HepG2 (cell line): ENCODE measurements around the gene PCDHGC5. TPM values are rescaled to one million over a fixed set of nuclear protein-coding genes. Genes with fewer than 3 reads are reported as not detected.

Source experiments
- ATAC-seq: fragments of 200-7000 bp; cut with Tn5 transposase; 3 replicates; pipeline ENCODE4 v1.9.1; 2020; ENCODE audit warnings: mild to moderate bottlenecking, moderate library complexity
- BruUV-seq: library from RNA; stranded (reverse); fragments of 400-500 nt; replicated peaks from 2 replicates; lab custom pipeline; 2021; lab: Mats Ljungman, UMichigan
- CTCF ChIA-PET: fragments of 300-600 bp; formaldehyde crosslinking; extraction: SDS; loops from one replicate; lab custom pipeline; 2021; ENCODE audit warnings: low total read pairs, inconsistent platforms, low intra/inter-chr PET ratio; lab: Yijun Ruan, JAX
- POLR2A ChIA-PET: fragments of 350-600 bp; sonication (Branson Sonifier 250); formaldehyde crosslinking; loops from one replicate; lab custom pipeline; 2020; ENCODE audit warnings: antibody characterized with exemption, inconsistent platforms; lab: Yijun Ruan, JAX
- DNase-seq: peaks from one replicate; pipeline ENCODE4 v3.0.0-alpha.2; 2015; ENCODE audit warnings: low spot score
- FAIRE-seq: peaks from 3 replicates; lab custom pipeline; 2011; peaks lifted over from hg19 to GRCh38; lab: Jason Lieb, UNC
- H2AFZ ChIP-seq: one replicate; pipeline ENCODE4 v1.6.1; 2011; ENCODE audit warnings: low read length, inconsistent platforms
- H3K27ac ChIP-seq: fragments of 300-600 bp; 3 replicates; pipeline ENCODE4 v1.8.0; 2011; ENCODE audit warnings: mixed run types, mild to moderate bottlenecking, mixed read lengths, low read length, inconsistent platforms; ENCODE audit not compliant: insufficient read depth; ENCODE audit errors: extremely low read length
- H3K27me3 ChIP-seq, 2 experiments: fragments of 200-600 bp in 1 of 2; 2 replicates in 1 of 2; 3 replicates in 1 of 2; pipeline versions ENCODE4 v1.6.0 to v1.8.0; 2011; ENCODE audit warnings: low read length in 2 of 2, mild to moderate bottlenecking in 2 of 2, moderate library complexity in 2 of 2, inconsistent platforms in 1 of 2; ENCODE audit not compliant: insufficient read depth in 2 of 2, control insufficient read depth in 1 of 2
- H3K36me3 ChIP-seq, 2 experiments: fragments of 200-600 bp in 1 of 2; replicated peaks in 1 of 2; 2 replicates in 1 of 2; 3 replicates in 1 of 2; pipeline versions ENCODE4 v1.5.1 to v1.8.0; 2011; ENCODE audit warnings: low read length in 2 of 2, inconsistent platforms in 1 of 2; ENCODE audit not compliant: insufficient read depth in 2 of 2, control insufficient read depth in 1 of 2
- H3K4me1 ChIP-seq: 2 replicates; pipeline ENCODE4 v1.5.1; 2012; ENCODE audit warnings: low read length, inconsistent platforms; ENCODE audit not compliant: insufficient read depth
- H3K4me2 ChIP-seq: 2 replicates; pipeline ENCODE4 v1.6.0; 2011; ENCODE audit warnings: low read depth, low read length, inconsistent platforms
- H3K4me3 ChIP-seq, 3 experiments: fragments of 200-600 bp in 1 of 3; sonication (generic), shearing (Covaris generic) in 1 of 3; replicated peaks in 1 of 3; 2 replicates each; pipeline ENCODE4 v1.5.1; 2011 to 2016; ENCODE audit warnings: low read length in 3 of 3, inconsistent platforms in 2 of 3, low read depth in 2 of 3, mild to moderate bottlenecking in 2 of 3, control low read depth in 1 of 3, mixed read lengths in 1 of 3; ENCODE audit not compliant: insufficient read depth in 1 of 3
- H3K79me2 ChIP-seq: one replicate; pipeline ENCODE4 v1.6.1; 2011; ENCODE audit warnings: low read length, inconsistent platforms; ENCODE audit not compliant: insufficient read depth
- H3K9ac ChIP-seq: 2 replicates; pipeline ENCODE4 v1.6.0; 2011; ENCODE audit warnings: mild to moderate bottlenecking, low read depth, low read length, inconsistent platforms; ENCODE audit not compliant: insufficient read depth
- H3K9me3 ChIP-seq: 2 replicates; pipeline ENCODE4 v1.5.1; 2012; ENCODE audit warnings: mild to moderate bottlenecking, low read length
- H4K20me1 ChIP-seq: 2 replicates; pipeline ENCODE4 v1.6.0; 2011; ENCODE audit warnings: inconsistent platforms, mild to moderate bottlenecking, low read length, moderate library complexity; ENCODE audit not compliant: insufficient read depth
- CREB3 ChIP-seq: sonication (generic); formaldehyde crosslinking; IDR thresholded peaks from 2 replicates; pipeline ENCODE4 v1.5.0; 2020; ENCODE audit warnings: missing genetic modification reagents
- FOXM1 ChIP-seq: sonication (generic); formaldehyde crosslinking; IDR thresholded peaks from 2 replicates; pipeline ENCODE4 v1.5.0; 2020; ENCODE audit warnings: missing genetic modification reagents
- MEF2D ChIP-seq: sonication (generic); formaldehyde crosslinking; IDR thresholded peaks from 2 replicates; pipeline ENCODE4 v1.5.1; 2020; ENCODE audit warnings: mild to moderate bottlenecking, missing genetic modification reagents
- NFE2L1 ChIP-seq: sonication (generic); formaldehyde crosslinking; IDR thresholded peaks from 2 replicates; pipeline ENCODE4 v1.4.0; 2020; ENCODE audit warnings: missing genetic modification reagents, mild to moderate bottlenecking, borderline replicate concordance
- NR3C1 ChIP-seq: sonication (generic); formaldehyde crosslinking; IDR thresholded peaks from 2 replicates; pipeline ENCODE4 v1.4.0; 2020; ENCODE audit warnings: missing genetic modification reagents
- TAF15 ChIP-seq: fragments of 200-400 bp; formaldehyde crosslinking; IDR thresholded peaks from one replicate; pipeline ENCODE4 v1.6.1; 2018; ENCODE audit warnings: mild to moderate bottlenecking, low read depth, low read length; ENCODE audit not compliant: poor library complexity, severe bottlenecking
- ZNF10 ChIP-seq: sonication (generic); formaldehyde crosslinking; IDR thresholded peaks from 2 replicates; pipeline ENCODE4 v1.4.0; 2020; ENCODE audit warnings: mild to moderate bottlenecking, low read depth, missing genetic modification reagents, borderline replicate concordance
- ZNF318 ChIP-seq: sonication (generic); formaldehyde crosslinking; IDR thresholded peaks from 2 replicates; pipeline ENCODE4 v1.4.0; 2020; ENCODE audit warnings: mild to moderate bottlenecking, missing genetic modification reagents
- ZNF549 ChIP-seq: sonication (generic); formaldehyde crosslinking; IDR thresholded peaks from 2 replicates; pipeline ENCODE4 v1.5.0; 2020; ENCODE audit warnings: missing genetic modification reagents
- ZNF672 ChIP-seq: sonication (generic); formaldehyde crosslinking; IDR thresholded peaks from 2 replicates; pipeline ENCODE4 v1.8.1; 2022; ENCODE audit warnings: missing genetic modification reagents
- ZNF746 ChIP-seq: sonication (generic); formaldehyde crosslinking; IDR thresholded peaks from 2 replicates; pipeline ENCODE4 v1.8.0; 2022; ENCODE audit warnings: mild to moderate bottlenecking, missing genetic modification reagents
- WGBS: methylation state at CpG from one replicate; pipeline ENCODE4 v1.1.6; 2017; ENCODE audit warnings: low lambda C conversion rate; 5-methylcytosine and 5-hydroxymethylcytosine counted together
- in situ Hi-C: cut with HindIII; loops from 2 replicates; pipeline ENCODE4 v1.10.0; 2017; ENCODE audit warnings: low pct_unique_long_range_greater_than_20kb; ENCODE audit not compliant: extremely low pct_ligation_motif_present
- intact Hi-C: fragments of 100-400 bp; cut with micrococcal nuclease; formaldehyde crosslinking; loops from one replicate; pipeline ENCODE4 v1.10.0; 2022; ENCODE audit not compliant: unreplicated experiment
- polyA plus RNA-seq, 8 experiments: library from polyadenylated mRNA; depleted of rRNA in 3 of 8; stranded (reverse) in 7 of 8; unstranded in 1 of 8; fragments of >200 nt; fragmentation: Illumina TruSeq in 4 of 8; extraction: Trizol in 4 of 8; gene quantifications; 2 replicates each; pipeline versions ENCODE4 v1.2.1 to v1.2.3, GENCODE V29; 2011 to 2016; ENCODE audit warnings: low read depth in 4 of 8, missing spikeins in 1 of 8, mixed read lengths in 1 of 8; ENCODE audit not compliant: insufficient read depth in 1 of 8
- total RNA-seq, 5 experiments: library from RNA; depleted of rRNA; stranded (reverse); fragments of >200 nt; fragmentation: Illumina TruSeq; extraction: Trizol; gene quantifications; 2 replicates each; pipeline ENCODE4 v1.2.3, GENCODE V29; 2016; ENCODE audit warnings: low read depth in 1 of 5
- TF ChIP-seq, protein P1 (sequence below): sonication (generic); formaldehyde crosslinking; IDR thresholded peaks from 2 replicates; pipeline ENCODE4 v1.5.0; 2020; ENCODE audit warnings: mild to moderate bottlenecking, missing genetic modification reagents
- TF ChIP-seq, protein P2 (sequence below): sonication (generic); formaldehyde crosslinking; IDR thresholded peaks from 2 replicates; pipeline ENCODE4 v1.4.0; 2020; ENCODE audit warnings: mild to moderate bottlenecking, low read depth, missing genetic modification reagents

The PCDHGC5 gene
- total and polyA plus RNA-seq, 2 of the 13 experiments (the other 11 are each of a cell fraction or from before 2014, with no cell fraction given) = 0.03 TPM; not detected in 1

- FAIRE-seq (no peak), ATAC-seq (no peak), DNase-seq (no peak)
- Histone ChIP-seq H3K4me3 (no peak overlapping the region), H3K36me3 (peaks cover 19 to 72% of the 10 kb centered on the region in 2 experiments), H3K4me2 (no peak overlapping the region), H3K27ac (no peak overlapping the region), H3K27me3 (no peaks in the 10 kb centered on the region), H4K20me1 (no peaks in the 10 kb centered on the region), H3K9me3 (no peaks in the 10 kb centered on the region), H3K4me1 (peaks cover 10% of the 10 kb centered on the region; the same call in 1 of the 2 replicates), H2AFZ (no peak overlapping the region), H3K9ac (no peak overlapping the region), H3K79me2 (no peaks in the 10 kb centered on the region)
- in situ Hi-C loops = no loop called here
- BruUV-seq = no TSS peak
- WGBS = over 99% methylated on average over 8 of the region's 8 CpGs
- intact Hi-C loops = no loop called here
- ChIA-PET CTCF (no interaction called here), POLR2A (no interaction called here)
- no peak for TF ChIP-seq ZNF672
- TF ChIP-seq, protein P1, sequence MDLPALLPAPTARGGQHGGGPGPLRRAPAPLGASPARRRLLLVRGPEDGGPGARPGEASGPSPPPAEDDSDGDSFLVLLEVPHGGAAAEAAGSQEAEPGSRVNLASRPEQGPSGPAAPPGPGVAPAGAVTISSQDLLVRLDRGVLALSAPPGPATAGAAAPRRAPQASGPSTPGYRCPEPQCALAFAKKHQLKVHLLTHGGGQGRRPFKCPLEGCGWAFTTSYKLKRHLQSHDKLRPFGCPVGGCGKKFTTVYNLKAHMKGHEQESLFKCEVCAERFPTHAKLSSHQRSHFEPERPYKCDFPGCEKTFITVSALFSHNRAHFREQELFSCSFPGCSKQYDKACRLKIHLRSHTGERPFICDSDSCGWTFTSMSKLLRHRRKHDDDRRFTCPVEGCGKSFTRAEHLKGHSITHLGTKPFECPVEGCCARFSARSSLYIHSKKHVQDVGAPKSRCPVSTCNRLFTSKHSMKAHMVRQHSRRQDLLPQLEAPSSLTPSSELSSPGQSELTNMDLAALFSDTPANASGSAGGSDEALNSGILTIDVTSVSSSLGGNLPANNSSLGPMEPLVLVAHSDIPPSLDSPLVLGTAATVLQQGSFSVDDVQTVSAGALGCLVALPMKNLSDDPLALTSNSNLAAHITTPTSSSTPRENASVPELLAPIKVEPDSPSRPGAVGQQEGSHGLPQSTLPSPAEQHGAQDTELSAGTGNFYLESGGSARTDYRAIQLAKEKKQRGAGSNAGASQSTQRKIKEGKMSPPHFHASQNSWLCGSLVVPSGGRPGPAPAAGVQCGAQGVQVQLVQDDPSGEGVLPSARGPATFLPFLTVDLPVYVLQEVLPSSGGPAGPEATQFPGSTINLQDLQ = no peak
- no peak for TF ChIP-seq NR3C1
- no peak for TF ChIP-seq NFE2L1
- no peak for TF ChIP-seq MEF2D
- TF ChIP-seq TAF15 = no peak
- TF ChIP-seq, protein P2, sequence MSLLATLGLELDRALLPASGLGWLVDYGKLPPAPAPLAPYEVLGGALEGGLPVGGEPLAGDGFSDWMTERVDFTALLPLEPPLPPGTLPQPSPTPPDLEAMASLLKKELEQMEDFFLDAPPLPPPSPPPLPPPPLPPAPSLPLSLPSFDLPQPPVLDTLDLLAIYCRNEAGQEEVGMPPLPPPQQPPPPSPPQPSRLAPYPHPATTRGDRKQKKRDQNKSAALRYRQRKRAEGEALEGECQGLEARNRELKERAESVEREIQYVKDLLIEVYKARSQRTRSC (CRISPR knock-in tag) = no peak
- TF ChIP-seq ZNF549 (CRISPR knock-in tag) = no peak
- no peak for TF ChIP-seq ZNF10 (CRISPR knock-in tag)
- no peak for TF ChIP-seq ZNF746 (CRISPR knock-in tag)
- TF ChIP-seq FOXM1 (CRISPR knock-in tag) = no peak
- no peak for TF ChIP-seq CREB3 (CRISPR knock-in tag)
- TF ChIP-seq ZNF318 (CRISPR knock-in tag) = no peak
Observed at GRCh38 chr5:141517312-141517711, 28.4 kb downstream of the PCDHGC5 start.
